ENCODE measurements around the gene PTTG2. TPM values are rescaled to one million over a fixed set of nuclear protein-coding genes. Genes with fewer than 3 reads are reported as not detected.

PTTG2 gene
- total RNA-seq, 1 experiment from 2014 or later: not detected

GRCh38 chr4:37985730-37986275 lies 25.6 kb downstream of the PTTG2 start:
- no peak for DNase-seq (ENCODE audit: low read depth)

- no peak for DNase-seq (ENCODE audit: low read depth)
These were observed 28.5 kb downstream of the PTTG2 start for GRCh38 chr4:37988670-37989069.

GRCh38 chr4:37989398-37990260 lies 29.4 kb downstream of the PTTG2 start:
- DNase-seq (ENCODE audit: low read depth): no peak

DNA sequence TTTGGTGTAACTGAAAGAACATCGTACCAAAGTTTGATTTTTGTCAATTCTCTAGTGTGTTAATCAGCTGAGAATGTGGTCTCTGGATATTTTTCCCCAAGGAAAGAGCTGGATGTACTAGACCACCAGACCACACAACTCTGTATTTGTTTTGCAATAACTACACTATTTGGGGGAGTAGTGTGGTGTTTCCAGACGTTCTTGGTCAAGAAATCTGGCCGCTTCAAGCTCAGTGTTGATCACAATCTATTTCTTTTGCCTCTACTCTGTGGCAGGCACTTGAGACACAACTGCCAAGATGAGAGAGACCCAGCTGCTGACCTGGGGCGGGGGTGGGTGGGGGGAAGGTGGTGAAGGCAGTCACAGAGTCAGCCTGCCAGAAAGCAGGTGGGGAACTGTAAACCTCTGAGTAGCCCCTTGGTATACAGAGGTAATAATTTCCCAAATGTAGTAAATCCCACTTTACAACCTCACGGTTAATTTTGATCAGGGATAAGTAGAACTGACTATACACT lies 30.6 kb downstream of the PTTG2 start:
- DNase-seq (ENCODE audit: low read depth): no peak

GRCh38 chr4:37991623-37992410 lies 31.6 kb downstream of the PTTG2 start:
- no peak for DNase-seq (ENCODE audit: low read depth)

DNA sequence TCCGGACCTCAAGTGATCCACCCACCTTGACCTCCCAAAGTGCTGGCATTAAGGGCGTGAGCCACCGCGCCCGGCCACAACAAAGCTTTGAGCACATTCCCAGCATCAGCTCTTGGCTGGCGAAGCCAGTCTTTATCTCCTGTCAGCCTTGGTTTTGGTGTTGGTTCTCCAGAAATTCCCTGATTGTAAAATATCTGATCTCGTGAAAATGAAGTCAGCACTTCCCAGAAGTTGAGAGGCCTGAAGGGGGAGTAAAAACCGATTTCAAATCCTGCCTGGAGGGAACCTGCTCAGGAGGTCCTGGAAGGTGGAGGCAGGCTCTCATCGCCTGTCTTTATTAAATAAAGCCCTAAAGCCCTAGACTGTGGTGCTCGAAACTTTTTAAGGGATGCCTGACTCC lies 33.6 kb downstream of the PTTG2 start:
- DNase-seq (ENCODE audit: low read depth): no peak

DNA sequence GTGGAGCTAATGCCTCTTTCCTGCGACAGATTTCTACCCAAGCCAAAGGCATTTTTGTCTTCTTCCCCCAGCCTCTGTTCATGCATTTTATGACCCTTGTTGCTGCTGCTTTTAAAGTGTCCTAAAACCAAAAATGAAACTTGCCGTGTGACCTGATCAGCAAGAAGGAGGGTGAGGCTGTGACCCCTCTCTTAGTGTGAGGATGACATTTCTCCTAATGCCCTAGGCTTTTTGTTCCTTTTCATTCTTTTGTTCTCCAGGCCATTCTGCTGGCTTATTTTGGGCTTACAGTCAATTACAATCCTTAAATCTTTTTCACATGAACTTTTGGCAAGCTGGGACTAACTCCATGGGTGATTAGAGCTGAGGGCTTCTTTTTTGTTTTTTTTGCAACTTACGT lies 34.4 kb downstream of the PTTG2 start:
- no peak for DNase-seq (ENCODE audit: low read depth)

DNA sequence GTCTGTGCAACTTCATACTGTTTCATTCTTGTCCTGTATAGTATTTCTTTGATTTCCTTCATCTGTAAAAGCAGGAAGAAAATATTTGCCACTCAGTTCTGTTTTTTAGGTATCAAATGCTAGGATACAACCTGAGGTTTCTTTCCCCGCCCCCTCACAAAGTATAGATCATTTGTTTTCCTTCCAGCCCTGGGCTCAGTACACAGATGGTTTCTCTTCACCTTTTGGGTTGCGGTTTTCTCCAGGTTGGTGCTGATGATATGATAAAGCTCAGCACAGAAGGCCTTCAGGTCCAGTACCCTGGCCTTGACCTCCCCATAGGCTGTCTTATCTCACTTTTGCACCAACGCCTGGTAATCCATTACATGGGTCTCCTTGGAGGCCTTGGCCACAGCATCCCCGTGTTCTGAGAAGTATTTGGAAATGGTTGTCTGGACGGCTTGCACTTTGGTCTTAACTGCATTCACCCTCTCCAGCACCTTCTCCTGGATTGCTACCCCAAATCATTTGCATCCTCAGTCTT lies 35.2 kb downstream of the PTTG2 start:
- no peak for DNase-seq (ENCODE audit: low read depth)

DNA sequence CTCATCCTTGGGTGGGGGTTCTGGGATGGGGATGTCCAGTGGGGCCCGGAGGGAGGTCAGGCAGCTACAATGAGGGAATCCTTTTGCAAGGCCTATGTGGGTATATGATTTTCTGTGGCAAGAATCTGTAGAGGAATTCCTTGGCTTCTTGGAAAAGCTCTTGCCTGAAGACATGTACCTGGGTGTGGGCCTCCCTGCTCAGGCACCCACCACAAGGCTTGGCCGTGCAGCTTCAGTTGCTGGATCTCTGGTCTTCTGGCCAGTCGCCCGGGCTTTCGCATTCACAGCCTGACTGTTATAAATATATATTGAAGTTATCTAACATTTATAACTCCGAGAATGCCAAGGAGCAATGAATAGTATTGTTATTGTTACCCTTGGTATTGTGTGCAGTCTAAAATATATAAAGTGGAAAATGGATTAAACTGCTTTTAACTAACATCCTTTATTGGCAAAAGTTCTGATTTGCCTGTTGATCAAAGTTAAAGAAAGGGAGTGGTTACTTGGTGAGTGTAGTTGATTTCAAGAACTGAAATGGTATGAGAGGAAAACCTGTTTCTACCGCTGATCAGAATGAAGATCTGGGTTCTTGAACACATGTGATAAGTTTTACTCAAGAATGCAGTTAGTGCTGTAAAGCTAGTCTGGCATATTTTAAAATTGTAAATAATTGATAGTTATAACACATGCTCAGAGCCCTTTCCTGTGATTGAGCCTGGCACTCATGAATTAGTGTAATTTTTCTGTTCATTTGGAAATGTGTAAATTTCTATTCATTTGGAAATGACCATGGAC lies 36.0 kb downstream of the PTTG2 start:
- DNase-seq (ENCODE audit: low read depth): no peak

GRCh38 chr4:37998226-37998625 lies 38.0 kb downstream of the PTTG2 start:
- DNase-seq (ENCODE audit: low read depth): no peak

- no peak for DNase-seq (ENCODE audit: low read depth)
These were observed 39.0 kb downstream of the PTTG2 start for GRCh38 chr4:37999000-37999716.

DNA sequence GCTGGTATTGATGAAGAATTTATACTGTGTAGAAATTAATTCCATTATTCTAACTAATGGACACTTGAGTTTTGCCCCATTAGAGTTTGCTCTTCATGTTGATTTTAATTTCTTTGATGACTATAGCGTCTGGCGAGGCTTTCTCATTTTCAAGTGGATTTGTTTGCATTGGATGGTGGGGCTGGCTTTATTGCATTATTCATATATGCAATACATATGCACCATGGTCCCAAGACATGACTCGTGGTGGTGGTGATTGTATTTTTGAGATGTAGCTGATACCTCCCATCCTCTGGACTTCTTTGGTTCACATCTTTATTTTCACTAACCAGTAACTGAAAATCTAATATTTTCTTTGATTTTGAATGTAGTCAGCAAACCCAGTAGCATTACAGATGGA lies 39.8 kb downstream of the PTTG2 start:
- no peak for DNase-seq (ENCODE audit: low read depth)

DNA sequence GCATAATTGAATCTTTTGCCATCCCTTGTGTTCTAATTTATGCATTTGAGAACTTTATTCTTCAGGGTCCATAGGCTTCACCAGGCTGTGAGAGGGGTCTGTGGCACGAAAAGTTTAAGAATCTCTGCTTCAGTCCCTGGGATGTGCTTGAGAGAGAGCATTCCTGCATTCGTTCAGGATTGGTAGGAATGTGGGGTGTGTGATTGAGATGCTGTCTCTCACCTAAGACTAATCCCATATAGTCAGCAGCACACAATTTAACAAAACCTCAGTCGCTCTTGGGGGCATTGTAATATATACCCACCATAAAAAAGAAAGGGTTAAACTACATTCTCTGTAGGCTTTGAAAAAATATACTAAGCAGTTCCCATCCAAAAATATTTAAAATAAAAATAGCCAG lies 41.7 kb downstream of the PTTG2 start:
- DNase-seq (ENCODE audit: low read depth): no peak

DNA sequence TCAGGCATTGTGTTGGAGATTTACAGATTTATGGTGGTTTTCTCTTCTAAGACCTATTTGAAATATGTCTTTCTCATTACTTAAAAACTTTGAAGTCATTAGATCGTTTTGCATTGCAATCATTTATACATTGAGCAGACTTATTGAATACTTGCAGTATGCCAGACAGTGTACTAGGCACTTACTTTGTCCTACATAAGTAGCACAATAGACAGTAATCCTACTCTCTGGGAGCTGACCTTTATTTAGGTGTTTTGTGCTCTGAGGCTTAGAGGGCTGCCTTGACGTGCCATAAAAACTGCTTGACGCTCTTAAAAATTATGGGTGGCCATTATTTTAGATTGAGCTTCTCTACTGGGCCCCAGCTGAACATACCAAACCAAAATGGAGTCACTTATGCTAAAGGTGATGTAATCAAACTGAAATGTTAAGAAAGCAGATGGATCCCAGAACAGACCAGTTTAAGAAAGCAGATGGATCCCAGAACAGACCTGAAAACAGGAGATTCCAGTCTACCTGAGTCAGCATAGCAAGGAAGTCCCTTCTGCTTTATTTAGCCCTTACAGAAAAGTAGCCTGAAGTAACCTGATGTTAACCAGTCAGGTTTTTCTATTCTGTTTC lies 42.4 kb downstream of the PTTG2 start:
- DNase-seq (ENCODE audit: low read depth): no peak

DNA sequence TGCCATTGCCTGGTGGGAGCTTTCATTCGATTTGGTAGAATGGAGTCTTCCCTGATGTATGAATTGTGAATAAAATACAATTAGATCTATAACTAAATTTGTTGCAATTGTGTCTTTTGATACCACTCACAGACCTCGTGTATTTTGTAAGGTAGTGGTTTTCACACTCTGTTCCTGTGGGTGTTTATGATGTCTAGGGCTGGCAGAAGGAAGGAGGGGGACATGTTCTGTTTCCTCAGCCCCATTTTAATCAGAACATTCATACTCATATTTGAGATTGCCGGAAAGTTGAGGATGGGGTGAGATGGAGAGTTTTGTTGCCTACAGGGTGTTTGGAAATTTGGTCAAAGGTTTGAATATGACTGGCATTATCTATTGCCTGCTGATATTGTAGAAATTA lies 42.9 kb downstream of the PTTG2 start:
- DNase-seq (ENCODE audit: low read depth): no peak

DNA sequence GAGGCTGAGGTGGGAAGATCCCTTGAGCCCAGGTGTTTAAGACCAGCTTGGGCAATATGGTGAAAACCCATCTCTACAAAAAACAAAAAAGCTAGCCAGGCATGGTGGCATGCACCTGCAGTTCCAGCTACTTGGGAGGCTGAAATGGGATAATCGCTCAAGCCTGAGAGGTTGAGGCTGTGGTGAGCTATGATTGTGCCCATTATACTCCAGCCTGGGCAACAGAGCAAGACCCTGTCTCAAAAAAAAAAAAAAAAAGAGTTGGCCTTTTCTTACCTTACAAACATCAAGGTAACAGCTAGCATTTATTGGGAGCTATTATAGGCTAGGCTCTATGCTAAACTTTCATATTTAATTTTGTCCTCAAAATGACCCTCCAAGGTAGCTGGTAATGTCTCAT lies 43.4 kb downstream of the PTTG2 start:
- no peak for DNase-seq (ENCODE audit: low read depth)

DNA sequence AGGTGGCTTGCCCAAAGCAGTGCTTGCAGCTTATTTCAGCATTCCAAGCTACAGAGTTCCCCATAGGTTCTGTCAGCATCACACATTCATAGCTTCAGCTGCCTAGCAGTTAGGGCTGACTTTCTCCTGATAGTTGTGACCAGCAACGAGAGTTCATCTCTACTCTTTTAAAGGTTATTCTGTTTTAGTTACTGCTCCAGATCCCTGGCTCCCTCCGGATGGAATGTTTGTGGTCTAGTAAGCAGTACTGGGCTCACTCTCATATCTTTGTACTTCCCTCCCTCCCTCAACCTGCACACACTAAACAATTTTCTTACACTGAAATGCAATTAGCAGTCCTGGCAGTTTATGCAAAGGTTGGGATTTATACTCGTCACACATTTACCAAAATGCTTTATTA lies 43.9 kb downstream of the PTTG2 start:
- no peak for DNase-seq (ENCODE audit: low read depth)

DNA sequence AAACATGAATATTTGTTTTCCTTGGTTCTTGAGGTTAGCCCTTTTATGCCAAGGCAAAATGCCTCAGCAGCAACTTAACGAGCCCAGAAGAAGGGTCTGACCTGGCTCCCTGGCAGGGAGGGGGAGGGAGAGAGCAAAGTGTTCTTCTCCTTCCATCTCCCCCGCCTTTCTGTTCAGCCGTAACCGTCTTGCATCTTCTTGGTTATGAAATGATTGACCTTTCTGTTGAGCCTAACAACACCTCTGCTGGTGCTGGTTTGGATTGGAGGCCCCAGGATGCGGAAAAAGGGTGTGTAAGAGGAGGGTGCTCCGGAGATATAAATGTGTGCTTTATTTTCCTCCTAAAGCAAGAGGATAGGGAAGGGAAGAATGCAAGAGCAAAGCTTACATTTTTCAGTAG lies 44.7 kb downstream of the PTTG2 start:
- no peak for DNase-seq (ENCODE audit: low read depth)

DNA sequence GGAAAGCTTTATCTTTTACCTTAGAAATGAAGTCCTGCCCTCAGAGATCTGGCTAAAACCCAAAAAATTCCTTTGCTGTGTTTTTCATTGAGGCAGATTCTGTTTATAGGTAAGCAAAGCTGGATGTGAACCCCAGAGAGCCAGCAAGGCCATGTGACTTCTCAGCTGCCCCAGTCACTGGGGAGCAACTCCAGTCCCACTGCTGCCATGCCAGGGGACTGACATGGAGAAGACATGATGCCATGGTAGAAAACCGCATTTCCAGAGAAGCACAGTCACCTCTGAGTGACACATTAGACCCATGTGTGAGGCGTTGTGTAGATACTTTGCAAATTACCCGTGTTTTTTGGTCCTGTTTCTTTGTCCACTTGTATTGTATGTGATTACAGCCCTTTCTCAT lies 45.4 kb downstream of the PTTG2 start:
- no peak for DNase-seq (ENCODE audit: low read depth)

GRCh38 chr4:38007645-38008044 lies 47.4 kb downstream of the PTTG2 start:
- no peak for DNase-seq (ENCODE audit: low read depth)

Measured in LHCN-M2 (cell line).